DMS53 (cell line): Measurements from ENCODE around the gene IST1.
"Not testable (repeated sequence)": the region's sequence is repeated elsewhere in the genome, so short reads cannot be mapped to it uniquely, and the experiment has no call there.

Source experiments
- DNase-seq: peaks from one replicate; lab custom pipeline; 2025; lab: John Stamatoyannopoulos, UW

Gene IST1

DNA sequence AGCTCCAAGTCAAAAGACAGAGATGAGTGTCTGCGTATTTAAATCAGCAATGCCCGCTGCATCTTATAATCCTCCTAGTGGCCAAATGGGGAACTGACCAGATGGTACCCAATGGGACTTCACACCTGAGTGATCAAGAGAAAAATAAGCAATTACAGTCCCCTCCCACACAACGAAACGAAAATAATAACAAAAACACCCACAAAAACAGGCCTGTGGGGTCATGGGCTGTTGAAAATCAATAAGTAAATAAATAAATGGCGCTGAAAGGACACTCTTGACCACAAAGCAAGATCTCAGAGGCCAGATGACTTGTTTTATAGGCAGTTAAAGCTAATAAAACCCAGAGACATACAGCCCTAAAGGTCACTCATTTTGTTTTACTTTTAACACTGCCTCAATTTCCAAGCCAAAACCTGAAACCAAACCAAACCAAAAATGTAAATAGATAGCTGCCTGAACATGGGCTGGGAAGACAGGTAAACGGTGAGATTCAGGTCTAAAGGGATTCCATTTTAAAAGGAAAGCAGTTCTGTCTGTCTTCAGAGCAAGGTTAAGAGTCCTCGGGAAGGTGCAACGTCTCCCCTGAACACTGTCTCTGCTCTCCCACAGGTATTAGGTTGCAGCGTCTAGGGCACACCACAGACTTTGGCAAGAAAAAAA, 12.7 kb upstream of the IST1 start:
- peak; percentile 83 for DNase-seq

DNA sequence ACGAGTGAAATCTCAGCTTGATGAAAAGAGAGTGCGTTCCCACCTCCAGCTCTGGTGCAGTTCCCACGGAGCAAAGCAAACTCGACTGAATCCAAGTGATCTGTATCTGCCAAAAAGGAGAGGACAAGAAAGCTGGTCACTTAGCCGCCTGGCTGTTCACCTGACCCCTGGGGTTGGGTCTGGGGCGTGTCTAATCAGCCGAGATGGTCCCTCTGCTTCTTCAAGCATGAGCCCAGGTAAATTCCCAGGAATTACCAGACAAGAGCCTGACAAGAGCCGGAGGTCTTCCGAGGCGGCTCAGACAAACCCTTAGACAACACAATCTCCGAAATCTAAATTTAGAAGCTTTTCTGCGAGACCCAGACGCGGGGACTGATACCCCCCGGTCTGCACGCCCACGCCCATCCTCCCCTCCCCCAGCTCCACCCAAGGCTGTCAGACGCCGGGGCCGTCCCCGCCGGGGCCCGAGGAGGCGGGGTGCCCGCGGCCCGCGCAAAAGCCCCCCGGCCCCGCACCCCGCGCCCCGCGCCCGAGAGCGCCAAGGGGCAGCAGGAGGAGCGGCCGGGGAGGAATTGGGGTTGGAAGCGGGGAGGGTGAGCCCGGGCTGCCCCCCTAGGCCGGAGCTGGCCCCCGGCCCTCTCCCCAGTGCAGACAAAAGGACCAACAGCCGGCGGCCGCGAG, 12.0 kb upstream of the IST1 start:
- peak; percentile 65 for DNase-seq

- DNase-seq, result peak; percentile 82
Measured at GRCh38 chr16:71883849-71884638, 11.3 kb upstream of the IST1 start, which contains the start of gene ZNF821. ZNF821 (minus strand) TSS chr16:71884182; CDS start chr16:71879946, 4,236 bp downstream.

GRCh38 chr16:71885261-71885650, 10.1 kb upstream of the IST1 start:
- DNase-seq, result peak; percentile 3

DNA sequence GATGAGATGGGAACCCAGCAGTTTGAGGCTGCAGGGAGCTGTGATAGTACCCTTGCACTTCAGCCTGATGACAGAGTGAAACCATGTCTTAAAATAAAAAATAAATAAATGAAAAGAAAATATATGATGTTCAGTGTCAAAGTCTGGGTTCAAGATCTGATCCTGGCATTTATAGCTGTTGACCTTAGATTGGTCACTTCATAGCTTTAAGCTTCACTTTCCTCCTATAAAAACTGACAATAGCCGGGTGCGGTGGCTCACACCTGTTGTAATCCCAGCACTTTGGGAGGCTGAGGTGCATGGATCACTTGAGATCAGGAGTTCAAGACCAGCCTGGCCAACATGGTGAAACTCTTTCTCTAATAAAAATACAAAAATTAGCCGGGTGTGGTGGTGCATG, 6.2 kb upstream of the IST1 start:
- no peak for DNase-seq

- no peak for DNase-seq
Measured at GRCh38 chr16:71893888-71894228, 1.5 kb upstream of the IST1 start.

DNA sequence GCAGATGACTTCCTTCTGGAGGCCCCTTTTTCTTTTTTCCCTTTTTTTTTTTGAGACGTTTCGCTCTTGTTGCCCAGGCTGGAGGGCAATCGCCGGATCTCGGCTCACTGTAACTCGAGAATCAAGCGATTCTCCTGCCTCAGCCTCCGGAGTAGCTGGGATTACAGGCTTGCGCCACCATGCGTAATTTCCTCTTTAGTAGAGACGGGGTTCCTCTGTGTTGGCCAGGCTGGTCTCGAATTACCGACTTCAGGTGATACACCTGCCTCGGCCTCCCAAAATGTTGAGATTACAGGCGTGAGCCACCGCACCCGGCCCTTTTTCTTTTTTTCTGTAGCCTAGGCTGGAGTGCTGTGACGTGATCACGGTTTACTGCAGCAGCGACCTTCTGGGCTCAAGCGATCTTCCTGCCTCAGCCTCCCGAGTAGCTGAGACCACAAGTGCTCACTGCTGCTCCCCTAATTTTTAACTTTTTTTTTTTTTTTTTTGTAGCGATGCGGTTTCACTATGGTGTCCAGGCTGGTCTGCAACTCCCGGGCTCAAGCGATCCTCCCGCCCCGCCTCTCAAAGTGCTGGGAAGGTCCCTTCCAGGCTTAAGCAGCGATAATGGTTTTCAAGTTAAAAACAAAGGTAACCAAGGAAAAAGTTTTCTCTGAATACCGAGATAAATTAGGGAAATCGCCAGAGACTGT, 956 bp upstream of the IST1 start:
- DNase-seq, result peak; percentile 79

DNA sequence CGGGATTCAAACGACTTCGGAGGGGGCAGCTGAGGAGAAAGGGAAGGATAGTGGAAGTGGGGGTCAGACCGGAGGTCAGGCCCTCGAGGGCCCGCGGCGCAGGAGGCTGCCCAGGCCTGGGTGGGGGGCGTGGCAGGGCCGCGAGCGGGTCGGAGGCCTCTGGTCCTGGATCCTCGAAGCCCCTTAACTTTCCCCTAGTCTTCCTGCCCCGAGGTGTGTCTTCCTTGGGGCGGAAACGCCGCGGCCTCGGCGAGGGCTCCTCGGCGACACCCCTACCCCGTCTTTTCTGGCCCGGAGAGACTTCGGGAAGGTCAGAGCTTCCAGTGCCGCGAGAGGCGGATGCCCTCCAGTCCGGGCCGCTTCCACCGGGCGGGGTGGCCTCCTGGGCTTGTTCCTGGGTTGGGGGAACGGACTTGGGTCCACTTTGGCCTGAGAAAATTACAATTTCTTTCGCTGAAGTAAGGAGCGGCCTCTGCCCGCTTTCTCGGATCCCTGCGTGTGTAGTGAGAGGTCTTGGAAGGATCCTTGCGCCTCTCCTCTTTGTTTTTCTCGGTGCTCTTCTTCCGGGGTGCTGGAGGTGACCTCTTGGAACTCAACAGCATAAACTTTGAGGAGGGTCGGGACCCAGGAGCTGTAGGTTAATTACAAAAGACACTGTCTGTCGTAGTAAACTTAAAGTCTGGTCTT, 491 bp downstream of the IST1 start:
- peak; percentile 64 for DNase-seq

- no peak for DNase-seq
Measured at GRCh38 chr16:71896764-71897368, 1.5 kb downstream of the IST1 start.

DNA sequence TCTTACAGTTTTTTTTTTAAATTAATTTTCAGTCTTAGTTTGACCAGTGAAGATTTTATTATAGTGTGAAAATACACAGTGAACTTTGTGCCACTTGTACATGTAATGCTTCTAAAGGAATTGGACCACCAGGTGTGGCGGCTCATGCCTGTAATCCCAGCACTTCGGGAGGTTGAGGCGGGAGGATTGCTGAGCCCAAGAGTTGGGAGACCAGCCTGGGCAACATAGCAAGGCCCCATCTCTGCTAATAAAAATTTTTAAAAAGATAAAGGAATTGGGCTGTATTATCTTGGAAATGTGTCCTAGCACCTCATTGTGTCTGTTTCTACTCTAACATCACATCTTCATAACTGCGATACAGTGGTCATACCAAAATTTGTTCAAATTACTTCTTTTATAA, 3.8 kb downstream of the IST1 start:
- no peak for DNase-seq

DNA sequence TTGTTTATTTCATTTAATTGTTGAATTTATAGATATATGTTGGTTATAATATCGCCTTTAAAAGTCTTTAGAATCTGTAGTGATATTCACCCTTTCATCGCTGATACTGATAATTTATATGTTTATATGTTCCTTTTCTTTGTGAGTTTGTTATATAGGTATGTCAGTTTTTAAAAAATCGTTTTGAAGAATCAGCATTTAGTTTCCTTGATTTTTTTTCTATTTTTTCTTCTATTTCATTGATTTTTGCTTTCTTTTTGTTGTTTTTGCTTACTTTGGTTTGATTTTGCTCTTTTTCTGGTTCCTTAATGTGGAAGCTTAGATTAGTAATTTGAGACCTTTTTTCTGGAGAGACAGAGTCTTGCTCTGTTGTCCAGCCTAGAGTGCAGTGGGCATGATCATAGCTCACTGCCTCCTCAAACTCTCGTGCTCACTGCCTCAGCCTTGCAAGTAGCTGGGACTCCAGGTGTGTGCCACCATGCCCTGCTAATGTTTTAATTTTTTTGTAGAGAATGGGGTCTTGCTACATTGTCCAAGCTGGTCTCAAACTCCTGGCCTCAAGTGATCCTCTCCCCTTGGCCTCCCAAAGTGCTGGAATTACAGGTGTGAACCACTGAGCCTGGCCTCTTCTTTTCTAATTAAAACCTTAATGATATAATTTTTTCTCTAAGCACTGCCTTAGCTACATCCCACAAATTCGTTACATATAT, 7.5 kb downstream of the IST1 start:
- no peak for DNase-seq

DNA sequence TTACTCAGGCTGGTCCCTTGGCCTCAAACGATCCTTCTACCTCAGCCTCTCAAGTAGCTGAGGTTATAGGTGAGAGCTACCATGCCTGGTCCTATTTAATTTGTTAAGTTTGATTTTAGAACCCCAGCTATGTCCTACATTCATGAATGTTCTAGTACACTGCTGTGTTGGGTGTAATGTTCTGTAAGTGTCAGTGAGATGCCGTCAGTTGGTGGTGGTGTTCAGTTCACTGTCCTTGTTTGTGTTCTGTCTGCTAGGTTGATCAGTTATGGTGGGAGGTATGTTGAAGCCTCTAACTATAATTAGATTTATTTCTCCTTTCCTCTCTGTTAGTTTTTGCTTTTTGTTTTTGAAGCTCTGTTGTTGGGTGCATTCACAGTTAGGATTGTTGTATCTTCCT, 8.3 kb downstream of the IST1 start:
- DNase-seq, result no peak

DNA sequence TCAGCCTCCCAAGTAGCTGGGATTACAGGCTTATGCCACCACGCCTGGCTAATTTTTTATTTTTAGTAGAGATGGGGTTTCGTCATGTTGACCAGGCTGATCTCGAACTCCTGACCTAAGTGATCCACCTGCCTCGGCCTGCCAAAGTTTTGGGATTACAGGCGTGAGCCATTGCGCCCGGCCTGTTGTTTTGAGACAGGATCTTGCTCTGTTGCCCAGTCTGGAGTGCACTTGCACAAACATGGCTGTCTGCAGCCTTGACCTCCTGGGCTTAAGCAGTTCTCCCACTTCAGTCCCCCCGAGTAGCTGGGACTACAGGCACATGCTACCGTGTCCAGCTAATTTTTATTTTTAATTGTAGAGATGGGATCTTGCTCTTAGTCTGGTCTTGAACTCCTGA, 8.9 kb downstream of the IST1 start:
- DNase-seq, result no peak

- not testable (repeated sequence) for DNase-seq
Measured at GRCh38 chr16:71905765-71906164, 10.4 kb downstream of the IST1 start.

DNA sequence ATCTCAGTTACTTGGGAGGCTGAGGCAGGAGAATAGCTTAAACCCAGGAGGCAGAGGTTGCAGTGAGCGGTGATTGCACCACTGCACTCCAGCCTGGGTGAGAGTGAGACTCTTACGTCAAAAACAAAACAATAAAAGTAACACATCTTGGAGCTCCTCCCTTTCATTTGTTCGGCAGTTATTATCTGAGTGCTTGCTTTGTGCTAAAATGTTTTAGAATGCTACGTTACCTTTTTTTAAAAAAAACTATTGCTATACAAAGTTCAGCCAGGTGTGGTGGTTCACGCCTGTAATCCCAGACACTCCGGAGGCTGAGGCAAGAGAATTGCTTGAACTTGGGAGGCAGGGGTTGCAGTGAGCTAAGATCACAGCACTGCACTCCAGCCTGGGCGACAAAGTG, 15.8 kb downstream of the IST1 start:
- DNase-seq, result no peak

GRCh38 chr16:71912534-71913275, 17.4 kb downstream of the IST1 start:
- no peak for DNase-seq

DNA sequence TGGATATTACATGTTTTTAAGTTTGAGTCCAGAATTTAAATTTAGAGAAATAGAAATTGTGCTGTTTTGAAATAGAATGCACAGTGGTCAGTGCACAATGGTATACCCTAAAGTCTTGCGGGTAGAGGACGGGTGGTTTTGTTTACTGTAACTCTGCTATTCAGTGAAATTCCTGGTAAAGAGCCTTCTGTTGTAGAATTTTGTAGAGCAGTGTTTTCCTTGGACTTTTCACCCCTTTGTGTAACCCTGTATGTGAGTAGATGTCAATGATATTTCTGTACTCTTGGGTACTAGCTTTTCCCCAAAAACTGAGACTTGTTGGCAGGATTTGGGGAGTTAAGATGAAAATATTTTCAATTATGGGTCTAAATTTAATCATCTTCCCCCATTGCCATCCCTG, 19.5 kb downstream of the IST1 start:
- DNase-seq, result no peak

GRCh38 chr16:71915350-71915749, 20.0 kb downstream of the IST1 start:
- no peak for DNase-seq

- no peak for DNase-seq
Measured at GRCh38 chr16:71916397-71916920, 21.1 kb downstream of the IST1 start.

GRCh38 chr16:71917900-71918299, 22.6 kb downstream of the IST1 start:
- DNase-seq, result no peak
